Fibroblast of lung (primary cell): ENCODE results near the gene MAP4K3. TPM values are rescaled to one million over a fixed set of nuclear protein-coding genes. Genes with fewer than 3 reads are reported as not detected.

Experiments
- DNase-seq, 2 donors: peaks; one replicate each; pipeline versions ENCODE4 v3.0.0 to v3.0.0-alpha.2; 2010; ENCODE audit warnings: low read depth in 2 of 2
- H2AFZ ChIP-seq: 2 replicates; pipeline ENCODE4 v1.5.1; 2012; ENCODE audit warnings: low read length, control low read depth, inconsistent platforms
- H3K27ac ChIP-seq: 2 replicates; pipeline ENCODE4 v1.5.1; 2011; ENCODE audit warnings: low read length, control low read depth; ENCODE audit not compliant: insufficient read depth
- H3K27me3 ChIP-seq: 2 replicates; pipeline ENCODE4 v1.5.1; 2011; ENCODE audit warnings: mild to moderate bottlenecking, low read length; ENCODE audit not compliant: control insufficient read depth, insufficient read depth
- H3K36me3 ChIP-seq: 2 replicates; pipeline ENCODE4 v1.5.1; 2011; ENCODE audit warnings: low read length; ENCODE audit not compliant: control insufficient read depth, insufficient read depth
- H3K4me1 ChIP-seq: 2 replicates; pipeline ENCODE4 v1.5.1; 2011; ENCODE audit warnings: low read length; ENCODE audit not compliant: control insufficient read depth, insufficient read depth; ENCODE audit errors: extremely low read depth
- H3K4me2 ChIP-seq: 2 replicates; pipeline ENCODE4 v1.5.1; 2011; ENCODE audit warnings: low read length, control low read depth; ENCODE audit not compliant: insufficient read depth; ENCODE audit errors: extremely low read depth
- H3K4me3 ChIP-seq, 4 experiments: fragments of 200-600 bp in 1 of 4; sonication (generic) in 1 of 4; replicated peaks in 1 of 4; 2 replicates each; pipeline ENCODE4 v1.5.1; 2011 to 2016; ENCODE audit warnings: low read length in 4 of 4, low read depth in 3 of 4, mild to moderate bottlenecking in 3 of 4, control low read depth in 2 of 4, inconsistent platforms in 1 of 4, mixed read lengths in 1 of 4; ENCODE audit not compliant: insufficient read depth in 1 of 4; ENCODE audit errors: control extremely low read depth in 1 of 4
- H3K79me2 ChIP-seq: 2 replicates; pipeline ENCODE4 v1.5.1; 2012; ENCODE audit warnings: mild to moderate bottlenecking, low read length, inconsistent platforms; ENCODE audit not compliant: control insufficient read depth, insufficient read depth
- H3K9ac ChIP-seq: 2 replicates; pipeline ENCODE4 v1.5.1; 2011; ENCODE audit warnings: mild to moderate bottlenecking, low read length, control low read depth; ENCODE audit not compliant: insufficient read depth
- H3K9me3 ChIP-seq: 2 replicates; pipeline ENCODE4 v1.5.1; 2012; ENCODE audit warnings: low read depth, low read length; ENCODE audit not compliant: control insufficient read depth, insufficient read depth
- H4K20me1 ChIP-seq: 2 replicates; pipeline ENCODE4 v1.5.1; 2011; ENCODE audit warnings: low read length; ENCODE audit not compliant: control insufficient read depth, insufficient read depth; ENCODE audit errors: extremely low read depth
- EZH2 ChIP-seq: IDR thresholded peaks from 2 replicates; pipeline ENCODE4 v1.5.1; 2012; ENCODE audit warnings: low read length, control low read depth, mild to moderate bottlenecking; ENCODE audit errors: missing control alignments
- polyA plus RNA-seq, 2 donors: library from polyadenylated mRNA; depleted of rRNA in 1 of 2; stranded (reverse) in 1 of 2; unstranded in 1 of 2; fragments of >200 nt; gene quantifications; 2 replicates each; pipeline ENCODE4 v1.2.1, GENCODE V29; 2011 to 2012; ENCODE audit warnings: missing spikeins in 1 of 2
- total RNA-seq: library from RNA; depleted of rRNA; stranded (reverse); fragments of >200 nt; gene quantifications from 2 replicates; pipeline ENCODE4 v1.2.1, GENCODE V29; 2014
- TF ChIP-seq, protein P1 (sequence below), 2 donors: IDR thresholded peaks in 1 of 2; conservative IDR thresholded peaks in 1 of 2; 1 replicate in 1 of 2; 2 replicates in 1 of 2; pipeline ENCODE4 v1.5.1; 2011 to 2012; ENCODE audit warnings: low read length in 2 of 2, control low read depth in 1 of 2, inconsistent platforms in 1 of 2, low read depth in 1 of 2, mild to moderate bottlenecking in 1 of 2

Gene MAP4K3
- total and polyA plus RNA-seq, 2 donors (not counting 1 experiment from before 2014, with no cell fraction given): 40.8 to 75.7 TPM

DNA sequence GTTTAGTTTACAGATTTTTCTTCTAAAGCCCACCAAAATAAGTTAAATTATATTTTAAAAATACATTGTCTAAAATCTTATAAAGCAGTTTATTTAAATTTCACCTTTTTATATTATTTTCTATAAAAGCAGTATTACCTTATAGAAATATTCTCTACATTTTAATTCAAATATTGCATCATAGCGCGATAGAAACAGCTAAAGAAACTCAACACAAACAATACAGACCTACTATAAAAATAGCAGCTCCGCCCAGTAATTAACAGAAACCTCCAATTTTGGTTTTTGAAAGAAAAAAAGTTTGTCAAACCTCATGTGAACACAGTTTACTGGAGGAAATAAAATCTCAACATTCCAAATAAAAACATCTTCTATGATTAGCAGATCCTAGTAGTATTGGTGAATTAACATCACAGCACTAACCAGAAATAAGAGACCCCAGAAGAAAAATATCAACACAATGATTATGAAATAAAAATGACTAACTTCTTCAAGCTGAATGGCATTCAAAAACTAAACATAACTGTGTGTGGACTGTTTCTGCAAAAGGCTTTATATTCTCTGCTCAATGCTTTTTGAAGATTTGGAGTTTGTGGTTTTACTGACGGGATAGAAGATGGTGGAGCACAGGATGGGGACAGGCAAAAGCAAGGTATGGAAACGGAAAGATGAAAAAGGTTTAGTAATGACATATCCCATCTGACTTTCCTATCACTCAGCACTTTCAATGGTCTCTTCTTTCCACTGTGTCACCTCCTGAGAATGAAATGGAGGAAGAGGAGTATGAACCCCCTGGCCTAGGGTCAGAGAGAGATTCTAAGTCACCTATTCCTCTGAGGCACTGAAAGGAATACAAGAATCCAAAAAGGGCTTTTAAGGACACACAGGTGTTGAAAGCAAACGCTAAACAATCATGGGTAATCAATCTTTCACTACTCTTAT is 17.5 kb downstream of the MAP4K3 start:
- Histone ChIP-seq H3K4me3 (peak overlapping the region in 2 of 4 experiments; percentile 5 to 16), H2AFZ (no peak overlapping the region), H3K4me1 (peaks cover 13% of the 10 kb centered on the region), H3K36me3 (no peaks in the 10 kb centered on the region), H3K79me2 (peaks cover 92% of the 10 kb centered on the region), H3K27ac (peak overlapping the region; percentile 59), H3K4me2 (peak overlapping the region; percentile 52), H4K20me1 (no peaks in the 10 kb centered on the region), H3K9me3 (no peaks in the 10 kb centered on the region), H3K9ac (no peak overlapping the region), H3K27me3 (no peaks in the 10 kb centered on the region)
- DNase-seq: peak; percentile 32 to 72
- no peak for TF ChIP-seq EZH2
- TF ChIP-seq, protein P1, sequence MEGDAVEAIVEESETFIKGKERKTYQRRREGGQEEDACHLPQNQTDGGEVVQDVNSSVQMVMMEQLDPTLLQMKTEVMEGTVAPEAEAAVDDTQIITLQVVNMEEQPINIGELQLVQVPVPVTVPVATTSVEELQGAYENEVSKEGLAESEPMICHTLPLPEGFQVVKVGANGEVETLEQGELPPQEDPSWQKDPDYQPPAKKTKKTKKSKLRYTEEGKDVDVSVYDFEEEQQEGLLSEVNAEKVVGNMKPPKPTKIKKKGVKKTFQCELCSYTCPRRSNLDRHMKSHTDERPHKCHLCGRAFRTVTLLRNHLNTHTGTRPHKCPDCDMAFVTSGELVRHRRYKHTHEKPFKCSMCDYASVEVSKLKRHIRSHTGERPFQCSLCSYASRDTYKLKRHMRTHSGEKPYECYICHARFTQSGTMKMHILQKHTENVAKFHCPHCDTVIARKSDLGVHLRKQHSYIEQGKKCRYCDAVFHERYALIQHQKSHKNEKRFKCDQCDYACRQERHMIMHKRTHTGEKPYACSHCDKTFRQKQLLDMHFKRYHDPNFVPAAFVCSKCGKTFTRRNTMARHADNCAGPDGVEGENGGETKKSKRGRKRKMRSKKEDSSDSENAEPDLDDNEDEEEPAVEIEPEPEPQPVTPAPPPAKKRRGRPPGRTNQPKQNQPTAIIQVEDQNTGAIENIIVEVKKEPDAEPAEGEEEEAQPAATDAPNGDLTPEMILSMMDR (conservative IDR thresholded peaks at IDR 0.05 in 1 of 2, IDR thresholded peaks at IDR 0.05 in 1 of 2; ENCODE audit: low read depth in 1 of 2, low read length in 2 of 2): no peak

DNA sequence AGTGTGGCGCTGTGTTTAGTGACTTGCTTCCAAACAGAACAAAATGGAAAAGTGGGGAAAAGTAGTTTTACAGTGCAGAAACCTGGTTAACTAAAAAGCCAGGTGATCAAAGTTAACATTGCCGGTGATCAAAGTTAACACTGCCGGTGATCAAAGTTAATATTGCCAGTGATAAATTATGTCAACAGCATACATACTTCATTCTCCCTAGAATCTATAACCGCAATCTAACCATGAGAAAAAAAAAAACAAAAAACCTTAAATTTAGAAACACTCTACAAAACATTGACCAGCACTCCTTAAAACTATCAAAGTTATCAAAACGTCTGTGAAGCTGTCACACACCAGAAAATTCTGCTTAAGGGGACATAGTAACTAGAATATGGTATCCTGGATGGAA is 18.6 kb downstream of the MAP4K3 start:
- no peaks in the 10 kb centered on the region for H3K36me3 ChIP-seq
- no peak overlapping the region for H3K9ac ChIP-seq
- no peak overlapping the region for H2AFZ ChIP-seq
- H3K4me3 ChIP-seq: no peak overlapping the region
- peaks cover 16% of the 10 kb centered on the region for H3K4me1 ChIP-seq
- H3K27ac ChIP-seq: no peak overlapping the region
- DNase-seq: no peak
- TF ChIP-seq EZH2: no peak
- TF ChIP-seq, protein P1 (conservative IDR thresholded peaks at IDR 0.05 in 1 of 2, IDR thresholded peaks at IDR 0.05 in 1 of 2; ENCODE audit: low read depth in 1 of 2, low read length in 2 of 2): no peak
- H4K20me1 ChIP-seq: no peaks in the 10 kb centered on the region
- H3K4me2 ChIP-seq: peak overlapping the region; percentile 20
- H3K79me2 ChIP-seq: peaks cover 94% of the 10 kb centered on the region
- H3K9me3 ChIP-seq: no peaks in the 10 kb centered on the region
- H3K27me3 ChIP-seq: no peaks in the 10 kb centered on the region

DNA sequence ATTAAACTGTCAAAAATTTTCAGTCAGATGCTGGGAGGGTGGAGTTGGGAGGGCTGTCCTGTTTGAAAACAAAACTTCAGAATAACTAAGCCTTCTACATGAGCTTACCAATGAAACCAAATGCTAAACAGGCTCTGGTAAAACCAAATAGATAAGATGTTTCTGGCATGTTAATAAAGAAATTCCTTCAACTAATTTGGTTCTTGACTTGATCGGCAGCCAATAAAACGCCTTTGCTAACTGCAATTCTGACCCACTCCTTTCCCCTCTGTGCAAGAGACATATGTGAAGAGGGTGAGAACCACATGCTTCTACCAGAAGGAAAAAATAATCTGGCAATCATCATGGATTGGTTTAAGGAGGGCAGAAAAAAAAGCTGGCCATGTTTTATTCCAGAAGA is 20.9 kb downstream of the MAP4K3 start:
- Histone ChIP-seq H3K4me1 (peaks cover 26% of the 10 kb centered on the region), H3K4me3 (no peak overlapping the region), H2AFZ (no peak overlapping the region), H3K79me2 (peaks cover 88% of the 10 kb centered on the region), H4K20me1 (no peaks in the 10 kb centered on the region), H3K9me3 (no peaks in the 10 kb centered on the region), H3K9ac (no peak overlapping the region), H3K36me3 (no peaks in the 10 kb centered on the region), H3K27ac (no peak overlapping the region), H3K4me2 (peak overlapping the region; percentile 32), H3K27me3 (no peaks in the 10 kb centered on the region)
- peak; percentile 55 to 77 for DNase-seq
- TF ChIP-seq, protein P1 (conservative IDR thresholded peaks at IDR 0.05 in 1 of 2, IDR thresholded peaks at IDR 0.05 in 1 of 2; ENCODE audit: low read depth in 1 of 2, low read length in 2 of 2): no peak
- TF ChIP-seq EZH2: no peak
